Lower lobe of right lung (tissue), 2 donors: ENCODE data around the gene DIS3L2. TPM values are rescaled to one million over a fixed set of nuclear protein-coding genes. Genes with fewer than 3 reads are reported as not detected.
"Not testable (repeated sequence)": the region's sequence is repeated elsewhere in the genome, so short reads cannot be mapped to it uniquely, and the experiment has no call there.

Source experiments
- ATAC-seq, 2 donors: fragments of 200-7000 bp; cut with Tn5 transposase; one replicate each; pipeline ENCODE4 v1.9.1; 2020 to 2022; ENCODE audit warnings: mild to moderate bottlenecking in 2 of 2, moderate library complexity in 2 of 2
- DNase-seq: peaks from one replicate; pipeline ENCODE4 v3.0.0-alpha.2; 2020
- H3K27ac ChIP-seq: fragments of 200-600 bp; one replicate; pipeline ENCODE4 v1.8.0; 2022
- H3K27me3 ChIP-seq: fragments of 200-600 bp; one replicate; pipeline ENCODE4 v1.8.0; 2022; ENCODE audit warnings: low read depth
- H3K36me3 ChIP-seq: fragments of 200-600 bp; one replicate; pipeline ENCODE4 v1.8.0; 2022; ENCODE audit warnings: mild to moderate bottlenecking
- H3K4me1 ChIP-seq: fragments of 200-600 bp; one replicate; pipeline ENCODE4 v1.8.0; 2022
- H3K4me3 ChIP-seq: fragments of 200-600 bp; one replicate; pipeline ENCODE4 v1.8.0; 2022; ENCODE audit warnings: mild to moderate bottlenecking
- H3K9me3 ChIP-seq: fragments of 200-600 bp; one replicate; pipeline ENCODE4 v1.8.0; 2022
- CTCF ChIP-seq: fragments of 200-600 bp; IDR thresholded peaks from one replicate; pipeline ENCODE4 v1.8.0; 2022; ENCODE audit warnings: antibody characterized with exemption, mild to moderate bottlenecking
- intact Hi-C: fragments of 100-400 bp; cut with DNase I; formaldehyde crosslinking; loops from one replicate; pipeline ENCODE4 v1.11.0; 2022
- microRNA-seq: library from miRNA; unstranded; fragments of <30 nt; microRNA quantifications from one replicate; pipeline ENCODE4 v1.2.0, GENCODE V29; 2020; ENCODE audit warnings: borderline number of aligned reads
- total RNA-seq: library from RNA; stranded (reverse); fragmentation: NEBNext Ultra II Directional; extraction: Animal tissue kit (Norgen Biotek cat#: 25700); gene quantifications from one replicate; pipeline ENCODE4 v1.2.1, GENCODE V29; 2021
- donor health status: DM: no; HTN: yes; CAD: no; lungs with severe emphysema.

DIS3L2 gene
- total RNA-seq, 1 donor from 2014 or later, result 34.4 TPM

DNA sequence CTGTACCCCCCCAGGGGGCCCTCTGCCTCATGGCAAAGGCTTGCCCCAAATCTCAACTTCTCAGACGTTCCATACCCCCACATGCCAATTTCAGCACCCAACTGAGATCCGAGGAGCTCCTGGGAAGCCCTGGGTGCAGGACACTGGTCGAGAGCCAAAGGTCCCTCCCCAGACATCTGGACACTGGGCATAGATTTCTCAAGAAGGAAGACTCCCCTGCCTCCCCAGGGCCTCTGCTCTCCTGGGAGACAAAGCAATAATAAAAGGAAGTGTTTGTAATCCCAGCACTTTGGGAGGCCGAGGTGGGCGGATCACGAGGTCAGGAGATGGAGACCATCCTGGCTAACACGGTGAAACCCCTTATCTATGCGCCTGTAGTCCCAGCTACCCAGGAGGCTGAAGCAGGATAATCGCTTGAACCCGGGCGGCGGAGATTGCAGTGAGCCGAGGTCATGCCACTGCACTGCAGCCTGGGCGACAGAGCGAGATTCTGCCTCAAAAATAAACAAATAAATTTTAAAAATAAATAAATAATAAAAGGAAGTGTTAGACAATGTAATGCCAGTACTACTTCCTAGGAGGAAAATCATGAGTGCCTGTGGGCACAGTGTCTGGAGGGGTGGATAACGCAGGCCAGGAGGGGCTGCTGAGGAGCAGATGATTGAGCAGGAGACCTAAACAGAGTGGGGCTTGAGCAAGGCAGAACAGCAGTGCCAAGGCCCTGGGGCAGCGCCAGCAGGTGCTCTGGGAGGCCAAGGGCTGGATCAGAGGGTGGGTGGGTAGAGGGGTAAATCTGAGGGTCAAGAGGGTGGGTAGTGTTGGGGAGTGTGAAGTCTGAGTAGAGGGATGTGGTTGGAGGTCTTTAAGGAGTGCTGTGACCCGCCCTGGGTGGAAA, 421.1 kb downstream of the DIS3L2 start:
- intact Hi-C loops, result no loop called here
- DNase-seq, result peak; percentile 30
- TF ChIP-seq CTCF, result no peak
- no peak overlapping the region for H3K4me3 ChIP-seq
- H3K27me3 ChIP-seq, result peaks cover 41% of the 10 kb centered on the region
- H3K36me3 ChIP-seq, result no peaks in the 10 kb centered on the region
- no peak overlapping the region for H3K27ac ChIP-seq
- H3K4me1 ChIP-seq, result no peaks in the 10 kb centered on the region
- H3K9me3 ChIP-seq, result no peaks in the 10 kb centered on the region
- no peak for ATAC-seq

- no peak for DNase-seq
- intact Hi-C loops, result no loop called here
- H3K27me3 ChIP-seq, result peaks cover 59% of the 10 kb centered on the region
These were observed 423.0 kb downstream of the DIS3L2 start for GRCh38 chr2:232384466-232384865.

GRCh38 chr2:232385058-232385457, 423.5 kb downstream of the DIS3L2 start:
- ATAC-seq, intact Hi-C loops, DNase-seq, H3K36me3 ChIP-seq, H3K9me3 ChIP-seq, H3K4me1 ChIP-seq: not testable (repeated sequence)
- H3K27me3 ChIP-seq, result peaks cover 64% of the 10 kb centered on the region
- peak overlapping the region; percentile 46 for H3K27ac ChIP-seq
- H3K4me3 ChIP-seq, result peak overlapping the region; percentile 17

More at GRCh38 chr2:232384466-232384865, 423.0 kb downstream of the DIS3L2 start:
- Histone ChIP-seq H3K27ac (no peak overlapping the region), H3K4me3 (no peak overlapping the region), H3K36me3 (no peaks in the 10 kb centered on the region), H3K4me1 (peaks cover 4% of the 10 kb centered on the region), H3K9me3 (no peaks in the 10 kb centered on the region)
- TF ChIP-seq CTCF, result no peak
- ATAC-seq, result no peak

GRCh38 chr2:232385660-232386489, 424.4 kb downstream of the DIS3L2 start:
- H3K27me3 ChIP-seq, result peaks cover 69% of the 10 kb centered on the region
- no peak for TF ChIP-seq CTCF
- intact Hi-C loops, result no loop called here
- peaks cover 4% of the 10 kb centered on the region for H3K4me1 ChIP-seq
- ATAC-seq (peak; percentile 75 to 83), DNase-seq (peak; percentile 64)
- H3K9me3 ChIP-seq, result no peaks in the 10 kb centered on the region
- H3K36me3 ChIP-seq, result no peaks in the 10 kb centered on the region
- peak overlapping the region; percentile 39 for H3K4me3 ChIP-seq
- H3K27ac ChIP-seq, result peak overlapping the region; percentile 75

DNA sequence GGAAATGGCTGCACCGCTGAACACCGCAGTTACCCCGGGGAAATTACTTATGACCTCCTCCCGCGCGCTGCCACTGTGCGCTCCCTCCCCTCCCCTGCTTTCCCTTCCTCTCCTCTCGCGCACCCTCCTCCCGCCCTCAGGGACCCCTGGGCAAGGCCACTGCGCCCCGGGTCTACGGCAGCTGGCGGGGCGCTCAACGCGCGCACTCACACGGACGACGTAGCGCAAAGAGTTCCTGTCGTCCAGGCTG, 424.9 kb downstream of the DIS3L2 start:
- H3K36me3 ChIP-seq, result no peaks in the 10 kb centered on the region
- no peak for TF ChIP-seq CTCF
- peaks cover 71% of the 10 kb centered on the region for H3K27me3 ChIP-seq
- H3K4me1 ChIP-seq, result peaks cover 4% of the 10 kb centered on the region
- DNase-seq, result peak; percentile 64
- peak overlapping the region; percentile 75 for H3K27ac ChIP-seq
- H3K9me3 ChIP-seq, result no peaks in the 10 kb centered on the region
- ATAC-seq, result no peak
- intact Hi-C loops, result no loop called here
- peak overlapping the region; percentile 39 for H3K4me3 ChIP-seq

Small RNA genes within 50 kb of the gene (microRNA-seq; reads per million reads assigned to microRNA genes)
- gene MIR562, result not detected

Other genes with a start within 250 kb of the DIS3L2 start
- 18.5 TPM for gene PDE6D, start 180.4 kb upstream of the DIS3L2 start, total RNA-seq
- 31.2 TPM for gene COPS7B, start 175.3 kb upstream of the DIS3L2 start, total RNA-seq
- gene NPPC, start 35.3 kb upstream of the DIS3L2 start, total RNA-seq, result not detected